ENCODE data around the gene NAV2.

DNA sequence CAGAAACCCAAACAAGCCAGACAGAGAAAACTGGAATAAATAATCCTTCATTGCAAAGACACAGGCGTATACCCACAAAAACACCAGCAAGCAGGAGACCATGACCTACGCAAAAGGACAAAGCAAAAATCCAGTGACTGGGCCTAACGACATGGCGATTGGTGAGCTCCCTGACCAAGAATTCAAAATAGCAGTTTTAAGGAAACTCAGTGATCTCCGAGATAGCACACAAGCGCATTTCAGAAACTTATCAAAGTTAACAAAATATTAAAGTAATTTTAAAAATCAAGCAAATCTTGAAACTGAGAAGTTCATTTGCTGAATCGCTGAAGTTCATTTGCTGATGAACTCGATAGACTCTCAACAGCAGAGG lies 420.0 kb downstream of the NAV2 start:
- TF ChIP-seq, protein P1, sequence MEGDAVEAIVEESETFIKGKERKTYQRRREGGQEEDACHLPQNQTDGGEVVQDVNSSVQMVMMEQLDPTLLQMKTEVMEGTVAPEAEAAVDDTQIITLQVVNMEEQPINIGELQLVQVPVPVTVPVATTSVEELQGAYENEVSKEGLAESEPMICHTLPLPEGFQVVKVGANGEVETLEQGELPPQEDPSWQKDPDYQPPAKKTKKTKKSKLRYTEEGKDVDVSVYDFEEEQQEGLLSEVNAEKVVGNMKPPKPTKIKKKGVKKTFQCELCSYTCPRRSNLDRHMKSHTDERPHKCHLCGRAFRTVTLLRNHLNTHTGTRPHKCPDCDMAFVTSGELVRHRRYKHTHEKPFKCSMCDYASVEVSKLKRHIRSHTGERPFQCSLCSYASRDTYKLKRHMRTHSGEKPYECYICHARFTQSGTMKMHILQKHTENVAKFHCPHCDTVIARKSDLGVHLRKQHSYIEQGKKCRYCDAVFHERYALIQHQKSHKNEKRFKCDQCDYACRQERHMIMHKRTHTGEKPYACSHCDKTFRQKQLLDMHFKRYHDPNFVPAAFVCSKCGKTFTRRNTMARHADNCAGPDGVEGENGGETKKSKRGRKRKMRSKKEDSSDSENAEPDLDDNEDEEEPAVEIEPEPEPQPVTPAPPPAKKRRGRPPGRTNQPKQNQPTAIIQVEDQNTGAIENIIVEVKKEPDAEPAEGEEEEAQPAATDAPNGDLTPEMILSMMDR (IDR thresholded peaks at IDR 0.05): peak in 1 of 7 experiments; percentile 17
- no peak for TF ChIP-seq POLR2A (IDR thresholded peaks at IDR 0.05)

All from body of pancreas (tissue), 4 donors.